Activated T-helper 1 cell treated with anti-CD3 and anti-CD28 coated beads, Interleukin-12 subunit alpha, Interleukin-12 subunit beta, Interleukin-2, Interleukin-4 antibody, amounts not matched to agents 30 ng/mL and 10 ng/mL and 1 ng/mL, durations not matched to agents 14 hours and 24 hours and 36 hours (primary cell): ENCODE measurements around the gene ATP6V1C2. TPM values are rescaled to one million over a fixed set of nuclear protein-coding genes. Genes with fewer than 3 reads are reported as not detected.
"Not testable (repeated sequence)": the region's sequence is repeated elsewhere in the genome, so short reads cannot be mapped to it uniquely, and the experiment has no call there.

Experiments used
- DNase-seq: peaks from one replicate; pipeline ENCODE4 v3.0.0; 2021; ENCODE audit warnings: low spot score
- H3K27ac Mint-ChIP-seq: one replicate; pipeline ENCODE4 v1.8.0; 2021; ENCODE audit warnings: mild to moderate bottlenecking, mixed read lengths
- H3K27me3 Mint-ChIP-seq: one replicate; pipeline ENCODE4 v1.8.0; 2022; ENCODE audit warnings: mild to moderate bottlenecking, moderate library complexity, mixed read lengths; ENCODE audit not compliant: insufficient read depth
- H3K36me3 Mint-ChIP-seq: one replicate; pipeline ENCODE4 v1.8.0; 2021; ENCODE audit warnings: low read depth, mixed read lengths
- H3K4me1 Mint-ChIP-seq: one replicate; pipeline ENCODE4 v1.8.0; 2021; ENCODE audit warnings: low read depth, mixed read lengths
- H3K4me3 Mint-ChIP-seq: one replicate; pipeline ENCODE4 v1.8.0; 2021; ENCODE audit warnings: mild to moderate bottlenecking, moderate library complexity, mixed read lengths
- H3K9me3 Mint-ChIP-seq: one replicate; pipeline ENCODE4 v1.8.0; 2021; ENCODE audit warnings: mixed read lengths
- intact Hi-C: fragments of 100-400 bp; cut with micrococcal nuclease; formaldehyde crosslinking; loops from one replicate; pipeline ENCODE4 v1.15.1; 2024
- total RNA-seq: library from RNA; stranded (reverse); gene quantifications from 2 replicates; pipeline ENCODE4 v1.2.3, GENCODE V29; 2022

Gene ATP6V1C2
- total RNA-seq, 1 donor from 2014 or later: 0.05 TPM

GRCh38 chr2:10775831-10776230 lies 54.4 kb downstream of the ATP6V1C2 start:
- Mint-ChIP-seq H3K9me3 (no peaks in the 10 kb centered on the region), H3K36me3 (peaks cover 6% of the 10 kb centered on the region), H3K4me1 (no peaks in the 10 kb centered on the region), H3K27me3 (no peaks in the 10 kb centered on the region), H3K27ac (no peak overlapping the region), H3K4me3 (no peak overlapping the region)
- no peak for DNase-seq
- intact Hi-C loops: no loop called here

GRCh38 chr2:10776231-10776977 lies 55.0 kb downstream of the ATP6V1C2 start:
- no peak overlapping the region for H3K4me3 Mint-ChIP-seq
- peaks cover 11% of the 10 kb centered on the region for H3K36me3 Mint-ChIP-seq
- no peak overlapping the region for H3K27ac Mint-ChIP-seq
- H3K9me3 Mint-ChIP-seq: no peaks in the 10 kb centered on the region
- no peak for DNase-seq
- H3K4me1 Mint-ChIP-seq: no peaks in the 10 kb centered on the region
- H3K27me3 Mint-ChIP-seq: no peaks in the 10 kb centered on the region
- intact Hi-C loops: no loop called here

- H3K36me3 Mint-ChIP-seq: peaks cover 18% of the 10 kb centered on the region
Observed at GRCh38 chr2:10777111-10777841, 55.8 kb downstream of the ATP6V1C2 start.

GRCh38 chr2:10777842-10778723 lies 56.7 kb downstream of the ATP6V1C2 start:
- no peaks in the 10 kb centered on the region for H3K27me3 Mint-ChIP-seq
- H3K27ac Mint-ChIP-seq: no peak overlapping the region
- H3K4me3 Mint-ChIP-seq: no peak overlapping the region
- no peaks in the 10 kb centered on the region for H3K4me1 Mint-ChIP-seq
- H3K9me3 Mint-ChIP-seq: no peaks in the 10 kb centered on the region
- no peak for DNase-seq
- peaks cover 22% of the 10 kb centered on the region for H3K36me3 Mint-ChIP-seq
- intact Hi-C loops: no loop called here

More at GRCh38 chr2:10777111-10777841, 55.8 kb downstream of the ATP6V1C2 start:
- DNase-seq: no peak
- Mint-ChIP-seq H3K9me3 (no peaks in the 10 kb centered on the region), H3K4me3 (no peak overlapping the region), H3K27ac (no peak overlapping the region), H3K27me3 (no peaks in the 10 kb centered on the region), H3K4me1 (no peaks in the 10 kb centered on the region)
- intact Hi-C loops: no loop called here

- no peak overlapping the region for H3K27ac Mint-ChIP-seq
- no peaks in the 10 kb centered on the region for H3K27me3 Mint-ChIP-seq
- intact Hi-C loops: no loop called here
- no peak overlapping the region for H3K4me3 Mint-ChIP-seq
- peaks cover 24% of the 10 kb centered on the region for H3K36me3 Mint-ChIP-seq
- no peaks in the 10 kb centered on the region for H3K9me3 Mint-ChIP-seq
- no peaks in the 10 kb centered on the region for H3K4me1 Mint-ChIP-seq
- no peak for DNase-seq
Observed at GRCh38 chr2:10778724-10779115, 57.3 kb downstream of the ATP6V1C2 start.

- Mint-ChIP-seq H3K4me3 (no peak overlapping the region), H3K9me3 (no peaks in the 10 kb centered on the region), H3K36me3 (peaks cover 26% of the 10 kb centered on the region), H3K4me1 (no peaks in the 10 kb centered on the region), H3K27ac (no peak overlapping the region), H3K27me3 (no peaks in the 10 kb centered on the region)
- DNase-seq: no peak
- intact Hi-C loops: no loop called here
Observed at GRCh38 chr2:10779776-10780490, 58.5 kb downstream of the ATP6V1C2 start.

- H3K27ac Mint-ChIP-seq: no peak overlapping the region
- H3K27me3 Mint-ChIP-seq: no peaks in the 10 kb centered on the region
- H3K4me3 Mint-ChIP-seq: no peak overlapping the region
- H3K9me3 Mint-ChIP-seq: no peaks in the 10 kb centered on the region
- H3K36me3 Mint-ChIP-seq: peaks cover 26% of the 10 kb centered on the region
- intact Hi-C loops: no loop called here
- H3K4me1 Mint-ChIP-seq: no peaks in the 10 kb centered on the region
- DNase-seq: no peak
Observed at GRCh38 chr2:10780491-10780820, 59.0 kb downstream of the ATP6V1C2 start.

- H3K4me1 Mint-ChIP-seq, H3K27me3 Mint-ChIP-seq, H3K27ac Mint-ChIP-seq, DNase-seq, H3K4me3 Mint-ChIP-seq, H3K9me3 Mint-ChIP-seq, intact Hi-C loops: not testable (repeated sequence)
- peaks cover 26% of the 10 kb centered on the region for H3K36me3 Mint-ChIP-seq
Observed at GRCh38 chr2:10780821-10781220, 59.4 kb downstream of the ATP6V1C2 start.

- Mint-ChIP-seq H3K4me3 (no peak overlapping the region), H3K36me3 (peaks cover 35% of the 10 kb centered on the region), H3K27me3 (no peaks in the 10 kb centered on the region), H3K4me1 (no peaks in the 10 kb centered on the region), H3K27ac (no peak overlapping the region), H3K9me3 (no peaks in the 10 kb centered on the region)
- intact Hi-C loops: no loop called here
- no peak for DNase-seq
Observed at GRCh38 chr2:10781746-10782145, 60.3 kb downstream of the ATP6V1C2 start.

- no peaks in the 10 kb centered on the region for H3K4me1 Mint-ChIP-seq
- no peaks in the 10 kb centered on the region for H3K27me3 Mint-ChIP-seq
- peaks cover 48% of the 10 kb centered on the region for H3K36me3 Mint-ChIP-seq
- H3K4me3 Mint-ChIP-seq: no peak overlapping the region
- intact Hi-C loops: no loop called here
- DNase-seq: no peak
- H3K27ac Mint-ChIP-seq: no peak overlapping the region
- H3K9me3 Mint-ChIP-seq: no peaks in the 10 kb centered on the region
Observed at GRCh38 chr2:10783421-10783820, 62.0 kb downstream of the ATP6V1C2 start.

GRCh38 chr2:10784719-10785118 lies 63.3 kb downstream of the ATP6V1C2 start:
- Mint-ChIP-seq H3K27me3 (no peaks in the 10 kb centered on the region), H3K27ac (no peak overlapping the region), H3K36me3 (peaks cover 60% of the 10 kb centered on the region), H3K9me3 (no peaks in the 10 kb centered on the region), H3K4me1 (no peaks in the 10 kb centered on the region), H3K4me3 (no peak overlapping the region)
- DNase-seq: no peak
- intact Hi-C loops: no loop called here

GRCh38 chr2:10785260-10785659 lies 63.8 kb downstream of the ATP6V1C2 start:
- DNase-seq: no peak
- no peaks in the 10 kb centered on the region for H3K9me3 Mint-ChIP-seq
- no peaks in the 10 kb centered on the region for H3K27me3 Mint-ChIP-seq
- intact Hi-C loops: no loop called here
- peaks cover 58% of the 10 kb centered on the region for H3K36me3 Mint-ChIP-seq
- no peaks in the 10 kb centered on the region for H3K4me1 Mint-ChIP-seq
- no peak overlapping the region for H3K27ac Mint-ChIP-seq
- no peak overlapping the region for H3K4me3 Mint-ChIP-seq
